Dermis blood vessel endothelial cell (primary cell): Measurements from ENCODE around the gene PLCB1. TPM values are rescaled to one million over a fixed set of nuclear protein-coding genes. Genes with fewer than 3 reads are reported as not detected.

Experiments used
- DNase-seq: peaks from one replicate; pipeline ENCODE4 v3.0.0; 2010
- total RNA-seq: library from RNA; depleted of rRNA; stranded (reverse); fragments of >200 nt; gene quantifications from 2 replicates; pipeline ENCODE4 v1.2.3, GENCODE V29; 2014

PLCB1 gene
- total RNA-seq, 1 donor from 2014 or later, result 19.6 TPM

DNA sequence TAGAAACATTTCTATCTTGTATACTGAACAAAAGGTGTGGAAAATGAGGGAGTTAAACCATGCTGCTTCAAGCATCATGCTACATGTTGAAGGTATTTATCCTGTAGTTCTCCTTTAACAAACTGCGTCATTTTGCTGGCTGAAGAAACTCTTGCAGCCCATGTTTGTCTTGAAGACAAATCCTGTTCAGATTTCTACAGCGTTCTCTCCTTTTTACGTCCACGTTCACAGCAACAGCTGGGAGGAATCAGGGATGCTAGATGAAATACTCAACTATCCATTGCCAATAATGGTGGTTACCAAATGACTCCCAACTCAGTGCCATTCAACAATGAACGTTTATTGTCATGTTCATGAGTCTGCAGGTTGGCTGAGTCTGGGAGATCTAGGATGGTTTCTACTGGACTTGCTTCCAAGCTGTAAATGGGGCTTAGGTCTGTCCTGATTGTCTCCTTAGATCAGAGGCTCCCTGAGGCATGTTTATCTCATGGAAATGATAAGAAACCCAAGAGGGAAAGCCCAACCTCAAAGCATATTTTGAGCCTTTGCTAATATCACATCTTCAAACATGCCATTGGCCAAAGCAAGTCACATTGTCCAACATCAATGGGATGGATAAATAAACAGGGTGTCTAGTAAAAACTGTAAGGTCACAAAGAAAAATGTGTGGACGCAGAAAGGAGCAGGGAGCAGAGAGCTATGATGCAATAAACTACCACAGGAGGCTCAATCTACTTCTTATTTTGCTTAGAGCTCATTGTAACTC is 2.7 kb upstream of the PLCB1 start:
- DNase-seq, result no peak

DNA sequence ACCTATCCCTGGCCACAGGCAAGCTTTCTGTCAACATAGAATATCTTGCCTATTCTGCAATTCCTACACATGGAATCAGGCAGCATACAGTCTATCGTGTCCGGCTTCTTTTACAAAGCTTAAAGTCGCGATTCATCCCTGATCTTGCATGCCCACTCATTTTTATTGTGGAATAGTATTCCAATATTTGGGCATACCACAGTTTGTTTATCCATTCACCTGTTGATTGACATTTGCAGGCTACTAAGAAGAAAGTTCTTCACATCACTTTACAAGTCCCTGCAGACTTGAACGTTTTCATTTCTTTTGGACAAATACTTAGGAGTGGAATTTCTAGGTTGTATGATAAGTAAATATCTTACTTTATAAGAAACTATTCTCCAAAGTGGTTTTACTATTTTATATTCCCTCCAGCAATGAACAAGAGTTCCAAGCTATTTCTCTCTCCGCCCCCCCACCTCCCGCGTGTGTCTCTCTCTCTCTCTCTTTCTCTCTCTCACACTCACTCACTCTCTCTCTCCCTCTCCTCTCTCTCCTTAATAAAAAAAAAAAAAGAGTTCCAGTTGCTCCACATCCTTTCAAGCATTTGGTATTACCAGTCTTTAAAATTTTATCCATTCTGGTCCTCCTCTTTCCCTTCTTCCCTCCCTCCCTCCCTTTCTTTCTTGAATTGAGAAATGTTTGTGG is 1.1 kb upstream of the PLCB1 start:
- DNase-seq, result no peak

DNA sequence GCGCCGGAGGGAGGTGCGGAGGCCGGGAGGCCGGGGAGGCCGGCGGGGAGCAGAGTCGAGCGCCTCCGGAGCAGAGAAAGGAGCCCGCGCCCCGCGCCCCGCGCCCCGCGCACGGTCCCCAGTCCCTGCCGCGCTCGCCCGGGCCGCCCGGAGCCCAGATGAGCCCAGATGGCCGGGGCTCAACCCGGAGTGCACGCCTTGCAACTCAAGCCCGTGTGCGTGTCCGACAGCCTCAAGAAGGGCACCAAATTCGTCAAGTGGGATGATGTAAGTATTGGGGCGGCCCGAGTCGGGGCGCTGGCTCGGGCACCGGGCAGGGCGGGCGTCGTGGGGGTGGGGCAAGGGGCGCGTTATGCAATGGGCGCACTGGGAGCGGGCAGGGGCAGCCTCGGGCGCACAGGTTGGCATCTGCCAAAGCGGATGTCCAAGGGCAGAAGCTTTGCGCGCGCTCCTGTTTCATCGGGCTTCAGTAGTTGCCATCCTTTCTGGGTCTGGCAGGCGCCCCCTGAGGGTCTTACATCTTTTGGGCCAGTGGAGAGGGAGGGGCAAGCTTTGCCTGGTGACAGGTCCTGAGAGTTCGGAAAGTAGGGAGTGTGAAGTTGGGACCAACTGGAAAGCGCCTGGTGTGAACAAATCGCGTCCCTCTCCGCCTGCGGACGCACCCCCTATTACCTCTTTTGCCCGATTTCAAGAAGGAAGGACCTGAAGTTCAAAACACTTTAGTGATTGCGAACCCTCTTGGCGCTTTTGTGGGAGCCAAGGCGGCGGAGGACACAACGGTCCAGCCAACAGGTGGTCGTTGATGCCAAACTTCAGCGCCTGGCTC is 631 bp downstream of the PLCB1 start:
- peak; percentile 54 for DNase-seq

DNA sequence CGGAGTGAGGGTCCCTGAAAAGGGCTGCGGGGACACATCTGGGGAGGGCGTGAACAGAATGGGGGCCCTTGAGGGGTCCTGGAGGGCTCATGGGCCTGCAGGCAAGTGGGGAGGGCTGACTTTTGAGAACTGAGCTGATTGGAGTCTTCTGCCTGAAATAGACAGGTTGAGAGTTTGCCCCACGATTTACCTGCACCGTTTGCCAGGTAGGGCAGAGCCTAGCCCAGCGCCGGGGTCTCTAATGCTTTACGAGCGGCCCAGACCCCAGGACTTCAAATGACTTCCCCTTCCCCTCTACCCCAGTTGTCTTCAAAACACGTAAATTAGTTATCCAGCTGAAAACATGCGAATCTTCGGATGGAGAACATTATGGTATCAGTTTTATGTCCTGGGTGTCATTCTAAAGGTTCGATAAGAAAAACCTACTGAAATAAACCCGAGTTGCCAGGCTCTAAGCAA is 1.3 kb downstream of the PLCB1 start:
- DNase-seq, result no peak

DNA sequence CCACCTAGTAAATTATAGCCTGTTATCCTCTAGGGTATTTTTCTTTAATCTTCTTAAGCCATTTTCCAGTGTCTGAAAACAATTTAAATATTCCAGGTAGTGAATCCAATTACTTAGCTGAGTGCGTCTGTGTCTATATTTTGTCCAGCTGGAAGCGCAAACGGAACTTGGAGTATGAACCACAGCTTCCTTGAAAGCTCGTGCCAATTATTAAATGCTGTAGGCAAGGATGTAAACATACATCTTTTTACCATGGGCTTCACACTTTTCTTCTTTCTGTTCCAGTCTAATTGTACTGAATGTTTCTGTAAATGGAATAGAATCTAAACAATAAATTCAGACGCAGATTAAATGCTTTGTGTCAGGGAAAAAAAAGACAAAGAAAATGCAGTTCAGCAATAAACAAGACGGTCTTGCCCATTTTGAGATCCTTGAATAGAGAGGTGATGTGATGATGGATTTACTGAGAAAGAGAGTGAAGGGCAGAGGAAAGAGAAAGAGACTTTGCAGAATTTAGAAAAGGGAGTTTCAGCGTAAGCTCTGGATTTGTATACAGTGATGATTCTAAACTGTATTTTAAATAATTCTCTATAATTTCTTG is 1.9 kb downstream of the PLCB1 start:
- DNase-seq, result peak; percentile 63

DNA sequence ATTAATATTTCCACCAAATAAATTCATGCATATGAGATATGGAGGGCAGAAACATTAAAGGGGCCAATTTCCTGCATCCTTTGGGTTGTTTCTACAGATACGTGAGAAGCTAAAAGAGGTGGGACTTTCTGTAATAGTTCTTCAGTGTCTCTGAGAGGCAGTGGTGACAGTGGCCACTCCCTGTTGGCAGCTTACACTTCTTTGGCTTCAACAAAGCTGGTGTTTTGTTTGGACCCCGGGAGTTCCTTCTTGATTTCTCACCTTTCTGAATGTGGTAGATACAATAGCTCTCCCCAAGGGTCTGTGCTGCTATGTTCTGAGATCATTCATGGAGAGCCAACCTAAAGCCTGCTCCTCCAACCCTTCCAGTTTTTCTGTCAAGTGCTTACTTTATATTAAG is 7.8 kb downstream of the PLCB1 start:
- DNase-seq, result no peak

DNA sequence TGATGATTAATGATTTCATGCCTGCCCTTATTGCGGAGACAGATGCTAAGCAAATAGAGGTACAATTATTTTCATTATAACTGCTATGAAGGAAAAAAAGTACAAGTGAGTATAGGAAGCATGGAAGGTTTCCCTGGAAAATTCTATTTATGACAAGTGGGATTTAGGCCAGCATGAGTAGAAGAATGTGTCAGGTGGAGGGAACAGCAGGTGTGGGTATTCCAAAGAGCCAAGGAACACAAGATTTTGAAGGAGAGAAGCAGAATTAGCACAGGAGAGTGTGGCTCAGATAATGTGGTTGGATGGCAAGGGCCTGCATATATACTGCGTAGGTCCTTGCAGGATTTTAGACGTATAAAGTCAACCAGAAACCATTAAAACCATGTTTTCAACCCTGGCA is 11.4 kb downstream of the PLCB1 start:
- DNase-seq, result no peak

DNA sequence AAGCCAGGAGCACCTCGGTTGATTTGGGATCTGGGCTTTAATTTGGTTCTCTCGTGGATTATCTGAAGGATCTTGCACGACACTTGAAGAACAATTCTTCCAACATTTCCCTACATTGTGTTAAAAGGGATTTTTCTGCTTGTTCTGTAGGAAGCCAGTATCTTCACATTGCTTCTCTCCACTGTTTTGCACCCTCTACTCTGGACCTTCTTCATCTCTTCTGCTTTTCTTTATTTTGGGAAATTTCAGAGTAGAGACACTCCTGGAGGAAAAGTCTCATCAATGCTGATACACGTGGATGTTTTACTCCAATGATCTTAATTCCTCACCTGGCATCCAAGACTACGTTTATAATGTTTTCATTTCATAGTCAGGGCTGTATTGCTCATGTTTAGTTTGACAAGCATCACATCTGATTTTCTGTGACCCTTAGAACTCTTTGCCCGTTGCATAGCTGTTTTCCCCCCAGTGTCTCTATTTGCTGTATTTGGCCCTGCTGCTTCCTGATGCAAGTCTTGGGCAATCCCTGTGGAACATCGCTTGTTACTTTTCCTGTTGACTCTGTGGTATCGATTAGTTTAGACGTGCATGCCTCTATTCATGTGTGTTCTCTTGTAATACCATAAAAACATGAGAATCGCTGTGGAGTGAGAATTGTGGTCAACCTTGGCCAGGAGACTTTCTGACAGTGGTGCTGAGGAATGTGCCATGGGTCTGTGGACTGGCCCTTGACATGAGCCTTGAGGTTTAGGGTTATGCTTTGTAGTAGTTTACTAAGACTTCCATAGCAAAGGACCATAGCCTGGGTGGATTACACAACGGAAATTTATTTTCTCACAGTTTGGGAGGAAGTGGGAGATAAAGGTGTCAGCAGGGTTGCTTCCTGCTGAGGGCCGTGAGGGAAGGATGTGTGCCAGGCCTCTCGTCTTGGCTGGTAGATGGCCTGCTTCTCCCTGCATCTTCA is 12.5 kb downstream of the PLCB1 start:
- DNase-seq, result peak; percentile 49

DNA sequence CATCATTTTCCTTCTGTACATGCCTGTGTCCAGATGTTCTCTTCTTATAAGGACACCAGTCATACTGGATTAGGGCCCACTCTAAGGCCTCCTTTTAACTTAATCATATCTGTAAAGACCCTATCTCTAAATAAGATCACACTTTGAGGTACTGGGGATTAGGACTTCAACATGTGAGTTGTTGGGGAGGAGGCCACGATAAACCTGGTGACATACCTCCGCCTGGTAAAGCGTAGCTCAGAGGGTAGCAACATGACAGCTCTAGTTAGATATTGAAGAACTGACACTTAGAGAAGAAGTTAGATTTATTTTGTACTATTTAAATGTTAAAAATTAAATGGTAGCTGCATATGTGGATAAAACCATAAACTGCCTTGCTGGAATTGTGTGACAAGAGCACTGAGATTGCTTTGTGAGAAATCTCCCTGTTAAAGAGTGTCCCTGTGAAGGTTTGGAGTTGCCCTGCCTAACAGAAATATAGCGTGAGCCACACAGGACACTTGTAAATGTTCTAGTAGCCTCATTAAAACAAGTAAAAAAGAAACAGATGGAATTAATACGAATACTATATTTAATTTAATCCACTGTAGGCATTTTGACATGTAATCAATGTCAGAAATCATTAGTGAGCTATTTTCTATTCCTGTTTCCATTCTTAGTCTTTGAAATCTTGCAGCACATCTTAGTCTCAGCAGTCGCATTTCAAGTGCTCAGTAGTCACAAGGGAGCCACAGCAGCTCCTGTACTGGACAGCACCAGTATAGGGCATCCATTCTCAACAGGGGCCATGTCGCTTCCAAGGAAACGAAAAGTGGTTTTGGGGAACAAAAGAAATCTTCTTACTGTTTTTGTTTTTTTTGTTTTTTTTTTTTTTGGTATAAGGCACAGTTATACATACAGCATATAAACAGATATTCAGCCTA is 13.4 kb downstream of the PLCB1 start:
- DNase-seq, result no peak

DNA sequence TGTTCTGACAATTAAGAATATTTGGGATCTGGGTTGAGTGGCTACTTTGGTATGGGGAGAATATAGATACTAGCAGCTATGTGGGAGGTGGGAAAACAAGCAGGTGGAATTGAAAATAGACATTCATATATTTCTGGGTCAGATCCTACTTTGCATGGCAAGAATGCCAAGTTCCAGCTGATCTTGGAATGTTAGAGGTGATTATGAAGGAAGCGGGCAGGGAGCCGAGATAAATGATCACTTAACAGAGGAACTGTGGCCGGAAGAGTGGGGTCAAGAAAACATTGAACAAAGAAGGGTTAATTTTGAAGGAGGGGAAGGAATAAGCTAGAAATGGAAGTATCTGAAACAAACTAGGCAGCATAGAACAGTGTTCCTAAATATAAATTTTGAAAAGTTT is 15.4 kb downstream of the PLCB1 start:
- DNase-seq, result peak; percentile 67

DNA sequence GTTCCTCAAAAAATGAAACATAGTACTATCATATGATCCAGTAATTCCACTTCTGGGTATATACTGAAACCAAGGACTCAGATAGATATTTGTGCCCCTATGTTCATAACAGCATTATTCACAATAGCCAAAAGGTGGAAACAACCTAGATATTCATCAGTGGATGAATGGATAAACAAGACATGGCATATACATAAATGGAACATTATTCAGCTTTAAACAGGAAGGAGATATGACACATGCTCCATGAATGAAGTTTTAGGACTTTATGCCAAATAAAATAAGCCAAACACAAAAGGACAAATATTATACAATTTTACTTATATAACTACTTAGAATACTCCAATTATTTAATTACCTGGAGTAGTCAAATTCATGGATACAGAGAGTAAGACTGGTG is 16.4 kb downstream of the PLCB1 start:
- peak; percentile 73 for DNase-seq

DNA sequence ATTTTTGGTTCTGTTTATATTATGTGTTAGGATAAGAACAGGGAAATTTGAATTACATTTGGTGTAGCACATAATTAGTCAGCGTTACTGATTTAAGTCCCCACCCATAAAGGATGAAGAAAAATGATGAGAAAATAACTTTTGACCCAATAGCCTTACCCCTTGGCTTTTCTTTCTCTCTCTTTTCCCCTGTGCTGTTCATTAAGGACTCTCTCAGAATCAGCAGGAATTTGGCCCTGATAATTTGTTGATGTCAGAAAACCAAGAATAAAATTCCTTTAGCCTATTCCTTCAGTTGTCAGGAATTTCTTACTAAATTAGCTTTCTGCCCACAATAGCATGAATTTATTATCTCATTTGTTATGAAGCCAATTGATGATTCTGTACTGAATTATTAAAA is 18.5 kb downstream of the PLCB1 start:
- peak; percentile 11 for DNase-seq

DNA sequence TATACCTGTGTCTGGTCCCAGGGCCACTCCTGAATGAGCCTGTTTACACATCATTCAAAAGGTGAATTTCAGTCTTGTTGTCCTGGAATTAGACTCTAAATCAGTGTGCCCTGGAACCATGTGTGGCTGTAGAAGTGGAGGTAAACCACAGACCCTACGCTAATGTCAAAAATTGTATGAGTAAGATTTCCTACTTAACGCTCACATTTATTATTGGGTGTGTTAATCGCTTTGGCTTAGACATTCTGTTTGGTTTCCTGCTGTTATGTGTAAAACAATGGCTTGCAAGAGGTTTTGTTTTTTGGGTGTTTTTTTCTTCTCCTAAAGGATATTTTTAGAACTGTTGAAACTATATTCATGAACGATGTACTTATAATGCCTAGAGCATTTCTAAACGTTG is 19.3 kb downstream of the PLCB1 start:
- DNase-seq, result peak; percentile 82

DNA sequence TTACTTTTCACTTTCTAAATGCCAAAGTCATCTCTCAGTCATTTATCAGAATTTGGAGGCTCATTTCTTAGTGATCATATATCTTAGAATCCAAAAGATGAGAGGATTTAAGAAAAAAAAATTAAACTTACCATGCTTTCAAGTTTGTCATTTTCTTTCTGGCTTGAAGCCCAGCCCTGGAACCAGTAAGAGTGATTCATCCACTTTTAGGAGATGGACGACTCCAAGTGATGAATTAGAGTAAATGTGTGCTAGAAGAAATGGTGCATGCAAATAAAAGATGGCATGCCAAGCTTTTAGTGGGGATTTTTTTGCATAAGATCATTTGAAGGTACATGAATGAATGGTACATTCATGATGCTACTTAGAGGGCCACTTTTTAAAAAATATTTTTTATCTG is 20.1 kb downstream of the PLCB1 start:
- peak; percentile 70 for DNase-seq

DNA sequence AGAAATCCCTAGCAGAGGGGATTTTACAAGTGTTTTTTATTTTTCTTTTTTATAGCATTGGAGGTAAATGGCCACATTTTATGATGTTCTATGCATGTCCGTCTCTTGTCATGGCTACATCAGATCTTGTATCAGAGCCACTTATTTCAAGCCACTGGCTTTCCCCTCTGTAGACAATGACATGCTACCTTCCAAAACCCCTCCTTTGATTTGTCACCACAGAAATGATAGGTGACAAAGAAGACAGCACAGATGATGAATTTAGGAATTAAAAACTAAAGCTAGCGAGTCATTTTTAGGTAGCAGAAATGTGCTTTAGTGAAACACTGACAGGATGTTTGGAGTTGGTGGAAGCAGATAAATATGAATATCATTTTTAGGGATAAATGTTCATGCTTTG is 20.8 kb downstream of the PLCB1 start:
- DNase-seq, result no peak

DNA sequence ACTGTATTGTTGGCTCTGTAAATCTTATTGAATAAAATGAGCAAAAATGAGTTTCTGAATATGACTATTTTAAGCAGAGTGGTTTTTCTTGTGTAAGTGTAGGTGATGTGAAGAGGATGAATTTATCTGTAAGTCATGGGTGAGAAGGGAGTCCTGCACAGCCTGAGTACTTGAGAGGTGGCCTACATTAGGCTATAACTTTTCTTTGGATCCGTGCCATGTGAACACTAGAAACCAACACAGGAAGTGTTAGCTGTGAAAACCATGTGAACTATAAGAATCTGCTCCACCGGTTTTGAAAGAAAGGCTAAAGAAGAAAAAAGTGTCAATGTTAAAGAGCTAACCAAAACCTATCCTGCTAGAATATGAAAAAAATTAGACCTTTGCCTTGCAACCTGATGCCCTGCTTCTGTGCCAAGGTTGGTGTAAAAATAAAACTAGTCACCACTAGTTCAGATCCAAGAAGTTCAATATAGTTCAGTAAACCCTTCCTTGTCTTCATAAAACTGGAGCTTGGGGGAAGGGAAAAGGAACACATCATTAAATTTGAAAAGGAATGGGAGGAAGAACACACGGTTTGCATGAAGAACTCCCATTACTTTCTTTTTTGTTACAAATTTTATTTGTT is 21.3 kb downstream of the PLCB1 start:
- DNase-seq, result peak; percentile 63

DNA sequence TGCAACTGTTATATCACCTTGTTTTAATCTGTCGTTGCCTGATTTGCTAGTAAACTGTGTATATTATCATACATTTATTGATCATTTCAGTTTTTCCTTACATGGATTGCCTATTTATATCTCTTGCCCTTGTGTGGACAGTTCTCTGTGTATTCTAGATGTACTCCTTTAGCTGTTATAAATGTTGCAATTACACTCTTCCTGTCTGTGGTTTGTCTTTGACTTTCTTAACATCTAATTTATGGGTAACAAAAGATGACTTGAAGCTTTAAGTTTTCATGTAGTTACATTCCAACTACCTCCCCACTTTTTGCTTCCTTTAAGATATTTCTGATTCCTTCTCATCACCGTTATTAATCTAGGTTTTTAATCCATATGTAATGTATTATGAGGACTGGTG is 22.6 kb downstream of the PLCB1 start:
- DNase-seq, result no peak

DNA sequence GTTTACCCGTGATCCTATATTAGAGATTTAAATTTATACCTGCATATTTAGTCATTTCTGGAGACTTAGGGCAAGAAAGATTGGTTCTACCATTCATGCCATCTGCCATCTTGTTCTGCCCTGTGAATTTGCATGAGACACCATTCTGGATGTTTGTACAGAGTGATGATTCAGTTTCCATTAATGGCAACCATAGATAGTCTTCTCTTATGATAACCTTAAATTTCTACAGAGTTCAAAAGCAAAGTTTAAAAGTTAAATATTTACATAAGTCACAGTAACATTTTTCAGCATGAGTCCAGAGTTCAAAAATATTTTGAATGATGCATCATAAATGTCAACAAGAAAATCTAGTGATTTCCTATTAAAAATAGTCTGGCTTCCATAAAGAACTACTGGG is 23.2 kb downstream of the PLCB1 start:
- no peak for DNase-seq

DNA sequence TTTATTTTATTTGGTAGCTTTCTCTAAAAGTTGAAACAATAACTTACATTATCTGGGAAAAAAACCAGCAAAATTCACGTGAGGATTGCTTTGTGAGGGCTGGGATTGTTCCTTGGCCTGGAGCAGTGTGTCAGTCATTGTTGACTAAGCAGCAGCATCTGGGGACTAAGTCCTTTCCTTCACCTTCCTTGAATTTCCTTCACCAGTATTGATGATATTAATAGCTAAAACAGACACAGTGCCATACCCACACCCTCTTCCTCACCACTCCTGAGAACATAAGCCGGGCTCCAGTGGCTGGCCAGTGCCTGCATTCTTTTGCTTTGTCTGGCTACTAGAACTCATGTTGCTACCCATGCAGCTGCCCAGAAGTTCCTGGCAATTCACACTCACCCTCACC is 23.7 kb downstream of the PLCB1 start:
- DNase-seq, result peak; percentile 56
